Activated CD4-positive, alpha-beta memory T cell treated with anti-CD3 and anti-CD28 coated beads for 36 hours (primary cell): ENCODE data around the gene SYCP2L. TPM values are rescaled to one million over a fixed set of nuclear protein-coding genes. Genes with fewer than 3 reads are reported as not detected.
"Not testable (repeated sequence)": the region's sequence is repeated elsewhere in the genome, so short reads cannot be mapped to it uniquely, and the experiment has no call there.

Experiments
- CTCF ChIA-PET: fragments of 350-600 bp; sonication (Branson Sonifier 250); formaldehyde crosslinking; loops from one replicate; lab custom pipeline; 2021; ENCODE audit warnings: antibody characterized with exemption, inconsistent platforms; lab: Charles Lee
- POLR2A ChIA-PET: fragments of 350-600 bp; sonication (Branson Sonifier 250); formaldehyde crosslinking; loops from one replicate; lab custom pipeline; 2021; ENCODE audit warnings: antibody characterized with exemption; lab: Charles Lee
- DNase-seq: peaks from one replicate; pipeline ENCODE4 v3.0.0-alpha.2; 2020
- H3K27ac Mint-ChIP-seq: one replicate; pipeline ENCODE4 v1.8.0; 2021; ENCODE audit warnings: mixed read lengths
- H3K27me3 Mint-ChIP-seq: one replicate; pipeline ENCODE4 v1.8.0; 2021; ENCODE audit warnings: mixed read lengths
- H3K36me3 Mint-ChIP-seq: one replicate; pipeline ENCODE4 v1.8.0; 2021; ENCODE audit warnings: mixed read lengths
- H3K4me1 Mint-ChIP-seq: one replicate; pipeline ENCODE4 v1.8.0; 2021; ENCODE audit warnings: low read depth, mixed read lengths
- H3K4me3 Mint-ChIP-seq: one replicate; pipeline ENCODE4 v1.8.0; 2021; ENCODE audit warnings: mild to moderate bottlenecking, mixed read lengths
- H3K9me3 Mint-ChIP-seq: one replicate; pipeline ENCODE4 v1.8.0; 2021; ENCODE audit warnings: mixed read lengths
- intact Hi-C: fragments of 100-400 bp; cut with micrococcal nuclease; formaldehyde crosslinking; loops from one replicate; pipeline ENCODE4 v1.15.1; 2023
- total RNA-seq, 2 experiments: library from RNA; stranded (reverse); gene quantifications; one replicate each; pipeline ENCODE4 v1.2.3, GENCODE V29; 2021

The SYCP2L gene
- total RNA-seq, 2 experiments from 2014 or later, result 0.10 TPM; not detected in 1

GRCh38 chr6:10882253-10882630, 4.6 kb upstream of the SYCP2L start:
- POLR2A ChIA-PET, H3K27ac Mint-ChIP-seq, H3K9me3 Mint-ChIP-seq, CTCF ChIA-PET, H3K4me1 Mint-ChIP-seq, DNase-seq, H3K36me3 Mint-ChIP-seq, H3K4me3 Mint-ChIP-seq, intact Hi-C loops: not testable (repeated sequence)
- H3K27me3 Mint-ChIP-seq, result peaks cover 57% of the 10 kb centered on the region

GRCh38 chr6:10882657-10883171, 4.1 kb upstream of the SYCP2L start:
- Mint-ChIP-seq H3K27ac (no peak overlapping the region), H3K9me3 (no peaks in the 10 kb centered on the region), H3K27me3 (peaks cover 61% of the 10 kb centered on the region), H3K4me3 (no peak overlapping the region), H3K36me3 (no peaks in the 10 kb centered on the region), H3K4me1 (peaks cover 10% of the 10 kb centered on the region)
- DNase-seq, result no peak
- ChIA-PET POLR2A (no interaction called here), CTCF (no interaction called here)
- intact Hi-C loops, result no loop called here

DNA sequence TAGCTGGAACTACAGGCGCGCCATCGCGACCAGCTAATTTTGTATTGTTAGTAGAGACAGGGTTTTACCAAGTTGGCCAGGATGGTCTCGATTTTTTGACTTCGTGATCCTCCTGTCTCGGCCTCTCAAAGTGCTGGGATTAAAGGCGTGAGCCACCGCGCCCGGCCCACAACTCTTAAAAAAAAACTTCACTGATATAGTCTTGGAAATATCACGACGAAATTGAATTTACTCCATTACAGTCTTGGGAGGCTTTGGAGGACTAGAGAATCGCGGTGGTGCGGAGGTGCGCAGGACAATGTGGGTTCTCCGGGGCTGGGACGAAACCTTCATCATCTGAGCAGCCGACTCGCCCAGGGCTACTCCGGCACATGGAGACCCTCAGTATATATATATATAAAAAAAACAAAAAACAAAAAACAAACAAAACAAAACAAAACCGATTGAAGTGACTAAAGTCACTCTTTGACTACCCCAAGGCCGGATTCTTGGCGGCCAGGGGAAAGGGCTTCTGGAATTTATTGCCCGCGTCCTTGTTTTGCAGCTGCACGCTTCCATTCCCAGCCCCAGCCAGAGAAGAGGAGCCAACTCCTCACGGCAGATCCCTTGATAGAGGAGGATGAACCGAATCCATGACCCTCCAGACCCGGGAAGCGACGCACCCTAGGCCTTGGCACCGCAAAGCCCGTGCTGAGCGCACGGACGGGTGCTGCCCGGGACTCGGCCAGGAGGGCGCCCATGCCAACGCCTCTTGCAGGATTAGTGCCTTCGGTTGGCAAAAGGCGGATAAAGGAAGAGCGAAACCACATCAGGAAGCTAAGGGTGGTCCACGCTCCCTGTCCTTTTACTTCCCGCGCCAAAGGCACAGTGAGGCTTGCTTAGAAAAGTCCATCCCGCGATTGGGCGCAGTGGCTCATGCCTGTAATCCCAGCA, 3.3 kb upstream of the SYCP2L start:
- POLR2A ChIA-PET, result no interaction called here
- intact Hi-C loops, result no loop called here
- Mint-ChIP-seq H3K27me3 (peaks cover 68% of the 10 kb centered on the region), H3K27ac (no peak overlapping the region), H3K4me3 (no peak overlapping the region), H3K4me1 (peaks cover 11% of the 10 kb centered on the region), H3K9me3 (no peaks in the 10 kb centered on the region), H3K36me3 (no peaks in the 10 kb centered on the region)
- CTCF ChIA-PET, result no interaction called here
- DNase-seq, result no peak

DNA sequence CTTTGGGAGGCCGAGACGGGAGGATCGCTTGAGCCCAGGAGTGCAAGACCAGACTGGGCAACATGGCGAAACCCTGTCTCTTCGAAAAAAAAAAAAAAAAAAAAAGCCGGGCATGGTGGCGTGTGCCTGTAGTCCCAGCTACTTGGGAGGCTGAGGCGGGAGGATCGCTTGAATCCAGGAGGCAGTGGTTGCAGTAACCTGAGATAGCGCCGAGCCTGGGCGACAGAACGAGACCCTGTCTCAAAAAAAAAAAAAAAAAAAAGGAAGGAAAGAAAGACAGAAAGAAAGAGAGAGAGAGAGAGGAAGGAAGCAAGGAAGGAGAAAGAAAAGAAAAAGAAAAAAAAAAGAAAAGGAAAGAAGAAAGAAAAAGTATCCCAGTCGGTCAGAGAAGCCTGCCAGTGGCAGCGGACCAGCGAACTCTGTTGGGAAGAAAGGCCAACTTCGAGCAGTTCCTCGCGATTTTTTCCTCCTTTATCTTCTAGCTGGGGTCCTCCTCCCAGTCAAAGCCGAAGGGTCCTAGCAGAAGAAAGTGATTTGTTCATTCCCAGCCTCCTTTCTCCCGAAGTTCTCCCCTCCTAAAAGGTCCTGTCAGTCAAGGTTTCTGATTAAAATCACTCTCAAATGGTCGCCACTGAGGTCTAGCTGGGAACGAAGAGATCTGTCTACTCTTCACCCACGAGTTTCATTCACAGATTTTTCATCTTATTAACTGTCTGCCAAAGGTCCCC, 2.4 kb upstream of the SYCP2L start:
- H3K4me1 Mint-ChIP-seq, result peaks cover 11% of the 10 kb centered on the region
- CTCF ChIA-PET, result no interaction called here

GRCh38 chr6:10886365-10886690, 524 bp upstream of the SYCP2L start:
- DNase-seq, POLR2A ChIA-PET, H3K9me3 Mint-ChIP-seq, CTCF ChIA-PET, H3K36me3 Mint-ChIP-seq, H3K27ac Mint-ChIP-seq, H3K4me3 Mint-ChIP-seq: not testable (repeated sequence)
- intact Hi-C loops, result loop anchor here (2.0 kb wide), 1 partner anchor 48 kb away; the partner anchor contains the start of gene MAK
- peaks cover 11% of the 10 kb centered on the region for H3K4me1 Mint-ChIP-seq
- H3K27me3 Mint-ChIP-seq, result peaks cover 68% of the 10 kb centered on the region

More for the DNA sequence above, 2.4 kb upstream of the SYCP2L start:
- DNase-seq, result no peak
- Mint-ChIP-seq H3K4me3 (no peak overlapping the region), H3K36me3 (no peaks in the 10 kb centered on the region), H3K27me3 (peaks cover 71% of the 10 kb centered on the region), H3K9me3 (no peaks in the 10 kb centered on the region), H3K27ac (no peak overlapping the region)
- POLR2A ChIA-PET, result interaction anchor here (0.7 kb wide), 1 partner anchor 124 kb away, joined by 5 read pairs; no protein-coding TSS in a partner anchor
- intact Hi-C loops, result no loop called here

DNA sequence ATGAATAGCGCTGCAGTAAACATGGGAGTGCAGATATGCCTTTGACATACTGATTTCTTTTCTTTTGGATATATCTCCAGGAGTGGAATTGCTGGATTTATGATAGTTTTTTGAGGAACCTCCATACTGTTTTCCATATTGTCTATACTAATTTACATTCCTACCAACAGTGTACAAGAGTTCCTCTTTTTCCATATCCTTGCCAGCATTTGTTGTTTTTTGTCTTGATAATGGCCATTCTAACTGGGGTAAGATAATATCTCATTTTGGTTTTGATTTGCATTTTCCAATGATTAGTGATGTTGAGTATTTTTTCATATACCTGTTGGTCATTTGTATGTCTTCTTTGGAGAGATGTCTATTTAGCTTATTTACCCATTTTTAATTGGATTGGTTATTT, 3.3 kb downstream of the SYCP2L start:
- Mint-ChIP-seq H3K4me1 (peaks cover 4% of the 10 kb centered on the region), H3K36me3 (no peaks in the 10 kb centered on the region), H3K27ac (no peak overlapping the region), H3K27me3 (peaks cover 54% of the 10 kb centered on the region), H3K9me3 (no peaks in the 10 kb centered on the region), H3K4me3 (no peak overlapping the region)
- ChIA-PET POLR2A (no interaction called here), CTCF (no interaction called here)
- intact Hi-C loops, result no loop called here
- no peak for DNase-seq

GRCh38 chr6:10891960-10892359, 5.1 kb downstream of the SYCP2L start:
- peaks cover 46% of the 10 kb centered on the region for H3K27me3 Mint-ChIP-seq
- intact Hi-C loops, result no loop called here
- H3K9me3 Mint-ChIP-seq, result no peaks in the 10 kb centered on the region
- no peak for DNase-seq
- H3K4me3 Mint-ChIP-seq, result no peak overlapping the region
- ChIA-PET POLR2A (no interaction called here), CTCF (interaction anchor here (0.6 kb wide), 1 partner anchor 1813 kb away, joined by 3 read pairs; no protein-coding TSS in a partner anchor)
- H3K36me3 Mint-ChIP-seq, result no peaks in the 10 kb centered on the region
- H3K27ac Mint-ChIP-seq, result no peak overlapping the region
- H3K4me1 Mint-ChIP-seq, result peaks cover 4% of the 10 kb centered on the region

DNA sequence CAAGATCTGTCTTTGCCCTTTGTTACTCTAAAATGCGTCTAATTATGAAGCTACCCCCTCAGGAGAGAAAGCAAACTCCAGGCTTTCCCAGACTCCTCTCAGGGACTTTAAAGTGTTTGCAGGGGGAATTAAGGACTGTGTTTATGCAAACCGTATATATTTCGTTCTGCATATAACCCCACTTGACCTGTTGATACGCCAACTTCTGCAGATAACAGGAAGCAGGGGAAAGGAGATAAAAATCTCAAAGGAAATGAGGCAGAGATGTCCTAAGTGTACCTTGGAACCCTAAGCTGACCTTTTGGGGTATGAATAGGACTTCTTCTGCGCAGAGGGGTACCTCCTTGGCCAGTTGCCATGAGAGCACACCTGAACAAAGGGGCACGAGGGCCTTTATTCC, 8.1 kb downstream of the SYCP2L start:
- Mint-ChIP-seq H3K9me3 (no peaks in the 10 kb centered on the region), H3K27ac (no peak overlapping the region), H3K27me3 (peaks cover 22% of the 10 kb centered on the region), H3K4me1 (no peaks in the 10 kb centered on the region), H3K4me3 (no peak overlapping the region), H3K36me3 (no peaks in the 10 kb centered on the region)
- ChIA-PET POLR2A (no interaction called here), CTCF (no interaction called here)
- intact Hi-C loops, result no loop called here
- DNase-seq, result no peak

GRCh38 chr6:10896691-10897090, 9.8 kb downstream of the SYCP2L start:
- Mint-ChIP-seq H3K9me3 (no peaks in the 10 kb centered on the region), H3K4me3 (no peak overlapping the region), H3K36me3 (no peaks in the 10 kb centered on the region), H3K27ac (no peak overlapping the region), H3K4me1 (no peaks in the 10 kb centered on the region), H3K27me3 (peaks cover 15% of the 10 kb centered on the region)
- DNase-seq, result no peak
- ChIA-PET POLR2A (interaction anchor here (0.6 kb wide), 1 partner anchor 123 kb away, joined by 3 read pairs; no protein-coding TSS in a partner anchor), CTCF (no interaction called here)
- intact Hi-C loops, result no loop called here

GRCh38 chr6:10901770-10902169, 14.9 kb downstream of the SYCP2L start:
- Mint-ChIP-seq H3K36me3 (no peaks in the 10 kb centered on the region), H3K27ac (no peak overlapping the region), H3K9me3 (no peaks in the 10 kb centered on the region), H3K4me3 (no peak overlapping the region), H3K4me1 (no peaks in the 10 kb centered on the region), H3K27me3 (peaks cover 2% of the 10 kb centered on the region)
- ChIA-PET CTCF (no interaction called here), POLR2A (no interaction called here)
- DNase-seq, result no peak
- intact Hi-C loops, result no loop called here

DNA sequence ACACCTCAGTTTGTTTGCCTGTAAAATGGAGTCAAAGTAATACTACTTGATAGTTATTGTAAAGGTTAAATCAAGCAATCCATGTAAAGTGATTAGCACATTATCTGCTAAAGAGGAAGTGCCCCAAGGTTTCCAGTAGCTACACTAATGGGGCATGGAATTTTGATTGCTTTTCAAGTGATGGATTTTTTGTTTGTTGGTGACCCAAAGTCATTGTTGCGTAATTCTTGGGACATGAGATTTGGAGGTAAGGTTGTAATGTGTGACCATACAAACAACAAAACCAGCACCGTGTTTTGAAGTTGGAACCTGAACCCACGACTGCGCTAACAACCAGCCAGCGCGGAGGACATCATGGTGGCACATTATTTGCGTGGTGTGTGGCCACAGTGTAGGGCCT, 17.2 kb downstream of the SYCP2L start:
- Mint-ChIP-seq H3K4me1 (no peaks in the 10 kb centered on the region), H3K27ac (no peak overlapping the region), H3K9me3 (no peaks in the 10 kb centered on the region), H3K36me3 (no peaks in the 10 kb centered on the region), H3K4me3 (no peak overlapping the region), H3K27me3 (peaks cover 2% of the 10 kb centered on the region)
- ChIA-PET POLR2A (no interaction called here), CTCF (no interaction called here)
- DNase-seq, result no peak
- intact Hi-C loops, result no loop called here

- H3K36me3 Mint-ChIP-seq, result no peaks in the 10 kb centered on the region
- no peak overlapping the region for H3K4me3 Mint-ChIP-seq
- ChIA-PET CTCF (interaction anchor here (0.6 to 1.3 kb wide), 2 partner anchors 21 to 46 kb away, joined by 3 read pairs; partner anchors contain the start of gene SYCP2L), POLR2A (no interaction called here)
- H3K4me1 Mint-ChIP-seq, result no peaks in the 10 kb centered on the region
- DNase-seq, result no peak
- intact Hi-C loops, result no loop called here
- no peaks in the 10 kb centered on the region for H3K9me3 Mint-ChIP-seq
- no peak overlapping the region for H3K27ac Mint-ChIP-seq
- H3K27me3 Mint-ChIP-seq, result peaks cover 3% of the 10 kb centered on the region
These were observed 21.4 kb downstream of the SYCP2L start for GRCh38 chr6:10908228-10908627.
